GM23248 (cell line): Measurements from ENCODE around the gene MEGF11. TPM values are rescaled to one million over a fixed set of nuclear protein-coding genes. Genes with fewer than 3 reads are reported as not detected.

ENCODE experiments used
- DNase-seq: peaks from one replicate; pipeline ENCODE4 v3.0.0-alpha.2; 2015
- H2AFZ ChIP-seq: fragments of 200-600 bp; sonication (generic); 2 replicates; pipeline ENCODE4 v1.6.1; 2016; ENCODE audit warnings: antibody characterized with exemption
- H3F3A ChIP-seq: fragments of 200-600 bp; sonication (generic); 2 replicates; pipeline ENCODE4 v1.6.1; 2016; ENCODE audit warnings: mild to moderate bottlenecking, antibody characterized with exemption, mixed run types; ENCODE audit not compliant: insufficient read depth
- H3K27ac ChIP-seq: fragments of 200-600 bp; sonication (generic); 2 replicates; pipeline ENCODE4 v1.5.1; 2016; ENCODE audit warnings: mild to moderate bottlenecking
- H3K27me3 ChIP-seq: fragments of 200-600 bp; sonication (generic); replicated peaks from 2 replicates; pipeline ENCODE4 v1.6.1; 2016; ENCODE audit warnings: mild to moderate bottlenecking; ENCODE audit not compliant: insufficient read depth
- H3K36me3 ChIP-seq: fragments of 200-600 bp; sonication (generic); 2 replicates; pipeline ENCODE4 v1.6.1; 2016; ENCODE audit warnings: low read depth, mild to moderate bottlenecking
- H3K4me1 ChIP-seq: fragments of 200-600 bp; sonication (generic); 2 replicates; pipeline ENCODE4 v1.6.1; 2016; ENCODE audit warnings: mild to moderate bottlenecking; ENCODE audit not compliant: insufficient read depth
- H3K4me2 ChIP-seq: fragments of 200-600 bp; sonication (generic); one replicate; pipeline ENCODE4 v1.6.1; 2016; ENCODE audit warnings: mild to moderate bottlenecking; ENCODE audit not compliant: unreplicated experiment
- H3K4me3 ChIP-seq: fragments of 200-600 bp; sonication (generic); 2 replicates; pipeline ENCODE4 v1.5.1; 2016; ENCODE audit warnings: mild to moderate bottlenecking
- H3K79me2 ChIP-seq: fragments of 200-600 bp; sonication (generic); 2 replicates; pipeline ENCODE4 v1.6.1; 2016; ENCODE audit warnings: mild to moderate bottlenecking; ENCODE audit not compliant: insufficient read depth
- H3K9ac ChIP-seq: fragments of 200-600 bp; sonication (generic); 2 replicates; pipeline ENCODE4 v1.6.1; 2016; ENCODE audit warnings: mild to moderate bottlenecking
- H3K9me2 ChIP-seq: fragments of 200-600 bp; sonication (generic); 2 replicates; pipeline ENCODE4 v1.6.1; 2016; ENCODE audit warnings: mixed run types, mild to moderate bottlenecking, moderate library complexity; ENCODE audit not compliant: insufficient read depth
- H3K9me3 ChIP-seq: fragments of 200-600 bp; sonication (generic); one replicate; pipeline ENCODE4 v1.6.1; 2017; ENCODE audit warnings: low read depth
- H4K20me1 ChIP-seq: fragments of 200-600 bp; sonication (generic); 2 replicates; pipeline ENCODE4 v1.6.0; 2016; ENCODE audit not compliant: insufficient read depth
- EZH2 ChIP-seq: fragments of 200-600 bp; sonication (generic); IDR thresholded peaks from 2 replicates; pipeline ENCODE4 v1.6.1; 2018; ENCODE audit warnings: antibody characterized with exemption, mild to moderate bottlenecking; ENCODE audit not compliant: insufficient read depth, poor library complexity, severe bottlenecking
- EZH2phosphoT487 ChIP-seq: fragments of 200-600 bp; sonication (generic); IDR thresholded peaks from 2 replicates; pipeline ENCODE4 v1.6.1; 2018; ENCODE audit warnings: antibody characterized with exemption, moderate library complexity, mild to moderate bottlenecking, low read depth; ENCODE audit not compliant: insufficient read depth
- WGBS, 2 experiments: methylation state at CpG; one replicate each; pipeline ENCODE4 v1.1.6; 2015 to 2017; ENCODE audit warnings: low lambda C conversion rate in 2 of 2, low coverage in 1 of 2; ENCODE audit errors: missing lambda C conversion rate in 2 of 2; 5-methylcytosine and 5-hydroxymethylcytosine counted together
- in situ Hi-C: fragments of 300-500 bp; cut with MboI; formaldehyde crosslinking; loops from 2 replicates; pipeline ENCODE4 v1.15.0; 2020
- microRNA-seq: library from miRNA; unstranded; fragments of <30 nt; microRNA quantifications from one replicate; pipeline ENCODE4, GENCODE V29; 2016; ENCODE audit warnings: borderline number of aligned reads
- polyA plus RNA-seq: library from polyadenylated mRNA; unstranded; fragments of >200 nt; fragmentation: Nextera tagmentation; extraction: Ambion mirVana; gene quantifications from 2 replicates; pipeline ENCODE4 v1.2.1, GENCODE V29; 2016
- small RNA-seq: library from RNA; depleted of rRNA; stranded (forward); fragments of <200 nt; gene quantifications from one replicate; pipeline ENCODE3, GENCODE V24; 2014; ENCODE audit warnings: low read depth, low replicate concordance
- total RNA-seq: library from RNA; depleted of rRNA; stranded (reverse); fragments of >200 nt; shearing (Covaris generic); gene quantifications from 2 replicates; pipeline ENCODE4 v1.2.3, GENCODE V29; 2014; rRNA removed

The MEGF11 gene
- total and polyA plus RNA-seq, 2 experiments from 2014 or later = 0.14 TPM; not detected in 1

- H3F3A ChIP-seq = peaks cover 9% of the 10 kb centered on the region
- no peak overlapping the region for H3K4me3 ChIP-seq
- no peak for DNase-seq
- H3K36me3 ChIP-seq = no peaks in the 10 kb centered on the region
- TF ChIP-seq EZH2phosphoT487 = no peak
- TF ChIP-seq EZH2 = no peak
- no peaks in the 10 kb centered on the region for H3K79me2 ChIP-seq
- no peak overlapping the region for H2AFZ ChIP-seq
- no peaks in the 10 kb centered on the region for H3K9me2 ChIP-seq
- in situ Hi-C loops = no loop called here
- no peak overlapping the region for H3K27ac ChIP-seq
- peaks cover 10% of the 10 kb centered on the region for H3K4me1 ChIP-seq
- no peaks in the 10 kb centered on the region for H4K20me1 ChIP-seq
- no peak overlapping the region for H3K4me2 ChIP-seq
- no peak overlapping the region for H3K9ac ChIP-seq
- H3K9me3 ChIP-seq = no peaks in the 10 kb centered on the region
- no peaks in the 10 kb centered on the region for H3K27me3 ChIP-seq
- 72 to 76% methylated on average over 9 of the region's 9 CpGs for WGBS, 2 experiments
Measured at GRCh38 chr15:65845826-65846519, 407.6 kb downstream of the MEGF11 start.

Small RNAs within 50 kb of the gene (microRNA-seq; reads per million reads assigned to microRNA genes)
- not detected for gene MIR4311

Small RNAs within 50 kb of the gene (small RNA-seq; reads per million reads assigned to genes)
- gene MIR4311 = not detected

Other genes with a start within 250 kb of the MEGF11 start
- gene DIS3L, start 39.8 kb upstream of the MEGF11 start, total RNA-seq = 19.5 and 23.7 TPM in 2 replicates
- 12.2 and 15.6 TPM in 2 replicates for gene DIS3L, start 39.8 kb upstream of the MEGF11 start, polyA plus RNA-seq
- gene TIPIN, start 102.9 kb upstream of the MEGF11 start, total RNA-seq = 4.6 and 7.1 TPM in 2 replicates
- gene TIPIN, start 102.9 kb upstream of the MEGF11 start, polyA plus RNA-seq = 9.6 and 10.2 TPM in 2 replicates
- 52.9 and 56.2 TPM in 2 replicates for gene MAP2K1, start 133.2 kb upstream of the MEGF11 start, total RNA-seq
- gene MAP2K1, start 133.2 kb upstream of the MEGF11 start, polyA plus RNA-seq = 55.7 and 56.9 TPM in 2 replicates
- gene SNAPC5, start 244.0 kb upstream of the MEGF11 start, total RNA-seq = 5.3 and 17.6 TPM in 2 replicates
- gene SNAPC5, start 244.0 kb upstream of the MEGF11 start, polyA plus RNA-seq = 22.0 and 23.2 TPM in 2 replicates